Upper lobe of left lung (tissue), 6 donors: ENCODE results near the gene UNC13C. TPM values are rescaled to one million over a fixed set of nuclear protein-coding genes. Genes with fewer than 3 reads are reported as not detected.
A peak's percentile ranks its signal among the peaks of the same experiment; 100 is the strongest.

Source experiments
- ATAC-seq, 2 donors: fragments of 200-7000 bp; cut with Tn5 transposase; one replicate each; pipeline ENCODE4 v1.9.1; 2022; ENCODE audit warnings: mild to moderate bottlenecking in 2 of 2, moderate library complexity in 2 of 2; ENCODE audit not compliant: low FRiP score in 2 of 2
- DNase-seq, 2 donors: peaks; one replicate each; pipeline ENCODE4 v3.0.0-alpha.2; 2019 to 2020
- H3K27ac ChIP-seq, 4 donors: fragments of 200-600 bp; sonication (generic); one replicate each; pipeline ENCODE4 v1.5.1; 2016 to 2019
- H3K27me3 ChIP-seq, 4 donors: fragments of 200-600 bp; sonication (generic); one replicate each; pipeline ENCODE4 v1.5.1; 2017 to 2019
- H3K36me3 ChIP-seq, 4 donors: fragments of 200-600 bp; sonication (generic); one replicate each; pipeline ENCODE4 v1.5.1; 2016 to 2019
- H3K4me1 ChIP-seq, 4 donors: fragments of 200-600 bp; sonication (generic); one replicate each; pipeline ENCODE4 v1.5.1; 2018 to 2019
- H3K4me3 ChIP-seq, 4 donors: fragments of 200-600 bp; sonication (generic); one replicate each; pipeline ENCODE4 v1.5.1; 2017 to 2019; ENCODE audit warnings: mild to moderate bottlenecking in 2 of 4, moderate library complexity in 1 of 4
- H3K9me3 ChIP-seq, 4 donors: fragments of 200-600 bp; sonication (generic); one replicate each; pipeline ENCODE4 v1.5.1; 2018 to 2019
- EP300 ChIP-seq, 4 donors: sonication (generic); formaldehyde crosslinking; IDR thresholded peaks; one replicate each; pipeline ENCODE4 v1.5.1; 2017; ENCODE audit warnings: antibody characterized with exemption in 4 of 4, control low read depth in 2 of 4
- POLR2A ChIP-seq, 4 donors: fragments of 450-650 bp; IDR thresholded peaks; one replicate each; pipeline ENCODE4 v1.5.1; 2016 to 2017; ENCODE audit warnings: antibody characterized with exemption in 4 of 4, mild to moderate bottlenecking in 2 of 4
- POLR2AphosphoS5 ChIP-seq, 2 donors: sonication (generic); formaldehyde crosslinking; IDR thresholded peaks; one replicate each; pipeline ENCODE4 v1.5.1; 2017; ENCODE audit warnings: antibody characterized with exemption in 2 of 2
- WGBS, 2 donors: methylation state at CpG; one replicate each; pipeline ENCODE4 v1.1.5; 2017 to 2018; 5-methylcytosine and 5-hydroxymethylcytosine counted together
- total RNA-seq, 6 donors: library from RNA; depleted of rRNA in 4 of 6; stranded (reverse); fragments of >200 nt in 4 of 6; gene quantifications; one replicate each; pipeline versions ENCODE4 v1.1.0 to v1.2.1, GENCODE V29; 2016 to 2021
- TF ChIP-seq, protein P1 (sequence below), 6 experiments: fragments of 450-650 bp in 4 of 6; fragments of 200-600 bp in 2 of 6; sonication (generic) in 2 of 6; IDR thresholded peaks; one replicate each; pipeline ENCODE4 v1.5.1; 2016 to 2019; ENCODE audit warnings: antibody characterized with exemption in 6 of 6
- donor health status: DM: no; HTN: no; CAD: no; lungs with moderate emphysema.
- donor health status: DM: no; HTN: yes; CAD: no; lungs with severe emphysema.

Gene UNC13C
- total RNA-seq, 6 donors from 2014 or later = 0.07 to 1.0 (median 0.34) TPM

DNA sequence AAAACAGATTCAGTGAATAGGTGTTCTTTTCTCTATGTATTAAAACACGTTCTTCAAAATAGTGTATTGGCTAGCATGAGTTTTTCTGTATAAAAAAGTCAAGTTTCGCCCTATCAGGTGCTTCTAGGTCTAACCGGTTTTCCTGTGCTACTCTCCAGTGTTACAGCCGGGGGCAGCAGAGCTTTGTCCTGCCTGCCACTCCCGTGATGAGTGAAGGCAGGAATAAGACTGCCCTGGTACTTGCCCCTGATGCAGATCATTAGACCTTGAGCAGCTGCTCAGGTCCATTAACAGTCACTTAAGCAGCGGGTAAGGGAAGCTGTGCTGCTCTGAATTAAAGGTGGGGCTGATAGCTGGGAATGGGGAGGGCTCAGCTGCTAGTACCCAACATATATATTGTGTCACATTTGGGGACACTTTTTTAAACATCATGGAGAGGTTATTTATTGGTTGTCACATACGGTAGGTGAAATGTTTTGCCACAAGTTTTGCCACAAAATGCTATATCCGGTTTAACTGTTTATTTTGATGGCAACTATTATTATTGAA, 1.3 kb upstream of the UNC13C start:
- Histone ChIP-seq H3K36me3 (no peaks in the 10 kb centered on the region), H3K27ac (no peak overlapping the region), H3K9me3 (no peaks in the 10 kb centered on the region), H3K27me3 (no peaks in the 10 kb centered on the region), H3K4me1 (peaks cover 0 to 5% (median 2%) of the 10 kb centered on the region in 4 donors), H3K4me3 (no peak overlapping the region)
- TF ChIP-seq, protein P1, sequence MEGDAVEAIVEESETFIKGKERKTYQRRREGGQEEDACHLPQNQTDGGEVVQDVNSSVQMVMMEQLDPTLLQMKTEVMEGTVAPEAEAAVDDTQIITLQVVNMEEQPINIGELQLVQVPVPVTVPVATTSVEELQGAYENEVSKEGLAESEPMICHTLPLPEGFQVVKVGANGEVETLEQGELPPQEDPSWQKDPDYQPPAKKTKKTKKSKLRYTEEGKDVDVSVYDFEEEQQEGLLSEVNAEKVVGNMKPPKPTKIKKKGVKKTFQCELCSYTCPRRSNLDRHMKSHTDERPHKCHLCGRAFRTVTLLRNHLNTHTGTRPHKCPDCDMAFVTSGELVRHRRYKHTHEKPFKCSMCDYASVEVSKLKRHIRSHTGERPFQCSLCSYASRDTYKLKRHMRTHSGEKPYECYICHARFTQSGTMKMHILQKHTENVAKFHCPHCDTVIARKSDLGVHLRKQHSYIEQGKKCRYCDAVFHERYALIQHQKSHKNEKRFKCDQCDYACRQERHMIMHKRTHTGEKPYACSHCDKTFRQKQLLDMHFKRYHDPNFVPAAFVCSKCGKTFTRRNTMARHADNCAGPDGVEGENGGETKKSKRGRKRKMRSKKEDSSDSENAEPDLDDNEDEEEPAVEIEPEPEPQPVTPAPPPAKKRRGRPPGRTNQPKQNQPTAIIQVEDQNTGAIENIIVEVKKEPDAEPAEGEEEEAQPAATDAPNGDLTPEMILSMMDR (IDR thresholded peaks at IDR 0.05) = no peak
- TF ChIP-seq POLR2AphosphoS5 (IDR thresholded peaks at IDR 0.05) = no peak
- TF ChIP-seq POLR2A (IDR thresholded peaks at IDR 0.05) = no peak
- no peak for TF ChIP-seq EP300 (IDR thresholded peaks at IDR 0.05)
- DNase-seq = peak in 1 of 2 donors; percentile 29
- ATAC-seq = no peak
- 49 to 52% methylated on average over 8 of the region's 8 CpGs for WGBS, 2 donors

DNA sequence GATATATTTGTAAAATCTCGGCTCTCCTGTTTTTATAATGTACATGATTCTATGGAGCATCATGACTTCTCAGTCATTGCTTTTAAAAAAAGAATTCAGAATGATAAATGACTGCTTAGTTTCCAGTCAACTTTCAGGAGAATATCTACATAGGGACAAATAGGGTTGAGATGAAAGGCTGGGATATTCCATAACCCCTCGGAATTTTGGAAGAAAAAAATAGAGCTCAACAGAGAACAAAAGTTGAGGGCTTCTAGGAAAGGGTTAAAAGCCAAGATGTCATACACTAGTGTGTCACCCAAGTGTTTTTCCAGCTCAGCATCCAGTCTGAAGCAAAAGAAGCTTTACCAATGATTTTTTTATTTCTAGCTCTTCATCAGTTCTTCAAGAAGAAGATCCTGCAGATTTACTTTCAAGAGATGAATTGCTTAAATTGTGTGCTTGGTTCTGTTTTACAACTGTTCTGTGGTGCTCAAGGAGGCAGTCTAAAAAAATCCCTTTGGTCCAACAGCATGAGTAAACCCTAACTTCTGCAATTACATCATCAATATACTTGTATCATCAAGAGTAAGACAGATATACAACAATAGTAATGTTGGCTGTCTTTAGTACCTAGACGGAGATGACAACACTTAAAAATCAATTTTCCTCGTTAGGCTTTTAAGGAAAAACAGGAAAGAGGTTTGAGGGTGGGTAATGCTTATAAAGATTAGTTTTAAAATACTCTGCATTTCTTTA, 979 bp downstream of the UNC13C start:
- Histone ChIP-seq H3K27ac (no peak overlapping the region), H3K36me3 (no peaks in the 10 kb centered on the region), H3K4me3 (no peak overlapping the region), H3K27me3 (no peaks in the 10 kb centered on the region), H3K4me1 (peaks cover 0 to 5% (median 2%) of the 10 kb centered on the region in 4 donors), H3K9me3 (no peaks in the 10 kb centered on the region)
- TF ChIP-seq, protein P1 (IDR thresholded peaks at IDR 0.05) = no peak
- TF ChIP-seq POLR2AphosphoS5 (IDR thresholded peaks at IDR 0.05) = no peak
- TF ChIP-seq EP300 (IDR thresholded peaks at IDR 0.05) = no peak
- no peak for TF ChIP-seq POLR2A (IDR thresholded peaks at IDR 0.05)
- DNase-seq (no peak), ATAC-seq (no peak)
- 63 to 69% methylated on average over 4 of the region's 4 CpGs for WGBS, 2 donors

DNA sequence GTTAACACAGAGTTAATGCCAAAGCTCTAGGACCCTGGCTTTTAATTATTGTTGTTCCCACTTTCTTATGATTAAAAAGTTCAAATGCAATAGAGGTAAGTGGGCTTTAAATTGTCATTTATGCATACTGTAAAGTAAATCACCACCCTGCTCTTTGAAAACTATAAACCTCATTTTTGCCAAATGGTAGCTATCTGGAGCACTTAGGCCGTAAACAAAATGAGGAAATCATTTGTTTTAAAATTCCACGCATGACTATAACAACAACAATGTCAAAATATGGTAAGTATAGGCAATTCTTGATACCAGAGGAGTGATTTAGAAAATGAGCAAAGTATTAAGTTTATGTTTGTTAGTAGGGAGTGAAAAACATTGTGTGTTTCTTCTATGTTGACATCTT, 1.8 kb downstream of the UNC13C start:
- Histone ChIP-seq H3K4me3 (no peak overlapping the region), H3K9me3 (no peaks in the 10 kb centered on the region), H3K27ac (no peak overlapping the region), H3K4me1 (peaks cover 0 to 5% (median 2%) of the 10 kb centered on the region in 4 donors), H3K27me3 (no peaks in the 10 kb centered on the region), H3K36me3 (no peaks in the 10 kb centered on the region)
- ATAC-seq (no peak), DNase-seq (no peak)
- WGBS, 2 donors = 69 to 75% methylated on average over 2 of the region's 2 CpGs
- TF ChIP-seq POLR2A (IDR thresholded peaks at IDR 0.05) = no peak
- TF ChIP-seq, protein P1 (IDR thresholded peaks at IDR 0.05) = no peak

DNA sequence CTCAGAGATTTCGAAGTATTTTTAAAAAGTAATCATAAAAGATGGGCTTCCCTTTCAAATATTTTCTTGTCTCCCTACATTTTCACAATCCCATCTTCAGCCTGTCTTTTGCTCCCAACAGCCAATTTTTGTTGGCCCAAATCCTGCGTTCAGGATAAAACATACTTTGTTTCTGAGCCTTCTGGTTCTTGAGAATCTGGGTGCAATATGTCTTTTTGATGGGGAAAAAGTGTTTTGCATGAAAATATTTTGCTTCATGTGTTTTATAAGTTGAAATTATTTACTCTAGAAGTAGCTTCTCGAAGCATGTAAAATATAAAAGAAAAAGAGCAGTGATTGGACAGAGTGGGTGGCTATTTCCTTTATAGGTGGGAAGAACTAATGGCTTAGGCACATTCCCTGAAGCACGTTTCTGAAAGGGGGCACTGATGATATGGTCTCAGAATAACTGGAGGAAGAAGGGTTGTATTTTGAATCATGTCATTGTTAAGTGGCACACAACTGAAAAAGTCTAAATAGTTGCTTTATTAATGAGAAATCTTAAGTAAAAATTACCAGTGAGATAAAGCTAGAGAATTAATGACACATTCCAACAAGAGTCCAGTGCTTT, 3.9 kb downstream of the UNC13C start:
- no peaks in the 10 kb centered on the region for H3K36me3 ChIP-seq
- ATAC-seq = no peak

More for the DNA sequence above, 3.9 kb downstream of the UNC13C start:
- Histone ChIP-seq H3K4me3 (no peak overlapping the region), H3K27ac (no peak overlapping the region), H3K4me1 (peaks cover 0 to 5% (median 2%) of the 10 kb centered on the region in 4 donors), H3K27me3 (no peaks in the 10 kb centered on the region), H3K9me3 (no peaks in the 10 kb centered on the region)
- DNase-seq = no peak
- TF ChIP-seq EP300 (IDR thresholded peaks at IDR 0.05) = no peak
- TF ChIP-seq, protein P1 (IDR thresholded peaks at IDR 0.05) = no peak
- no peak for TF ChIP-seq POLR2AphosphoS5 (IDR thresholded peaks at IDR 0.05)
- no peak for TF ChIP-seq POLR2A (IDR thresholded peaks at IDR 0.05)
- 63 to 66% methylated on average over 4 of the region's 4 CpGs for WGBS, 2 donors
